OCI-LY7 (cell line): ENCODE measurements around the gene CHCHD6. TPM values are rescaled to one million over a fixed set of nuclear protein-coding genes. Genes with fewer than 3 reads are reported as not detected.

ENCODE experiments used
- BruUV-seq: library from RNA; stranded (reverse); fragments of 400-500 nt; replicated peaks from 2 replicates; lab custom pipeline; 2021; lab: Mats Ljungman, UMichigan
- CTCF ChIA-PET: fragments of 300-600 bp; sonication (Branson Sonifier 250); formaldehyde crosslinking; loops from one replicate; lab custom pipeline; 2022; ENCODE audit warnings: antibody characterized with exemption; ENCODE audit not compliant: unreplicated experiment; lab: Charles Lee
- POLR2A ChIA-PET: fragments of 300-600 bp; sonication (Branson Sonifier 250); formaldehyde crosslinking; loops from one replicate; lab custom pipeline; 2022; ENCODE audit warnings: antibody characterized with exemption; lab: Charles Lee
- DNase-seq: peaks from one replicate; pipeline ENCODE4 v3.0.0-alpha.2; 2015; ENCODE audit warnings: low spot score
- H2AFZ ChIP-seq: fragments of 200-600 bp; sonication (generic), shearing (Covaris generic); 2 replicates; pipeline ENCODE4 v1.6.1; 2014; ENCODE audit warnings: mild to moderate bottlenecking, antibody characterized with exemption, low read length, moderate library complexity
- H3K27ac ChIP-seq: fragments of 200-600 bp; sonication (generic); 2 replicates; pipeline ENCODE4 v1.5.1; 2014; ENCODE audit warnings: mixed run types, low read depth, mild to moderate bottlenecking, moderate library complexity, low read length, inconsistent platforms; ENCODE audit not compliant: poor library complexity, severe bottlenecking
- H3K36me3 ChIP-seq: fragments of 200-600 bp; sonication (generic); 2 replicates; pipeline ENCODE4 v1.6.1; 2014; ENCODE audit warnings: mild to moderate bottlenecking, antibody characterized with exemption, low read length, moderate library complexity, mixed read lengths; ENCODE audit not compliant: insufficient read depth
- H3K4me1 ChIP-seq: fragments of 200-600 bp; sonication (generic); 2 replicates; pipeline ENCODE4 v1.5.1; 2014; ENCODE audit warnings: mild to moderate bottlenecking, low read length; ENCODE audit not compliant: insufficient read depth, poor library complexity, severe bottlenecking
- H3K4me2 ChIP-seq: fragments of 200-600 bp; sonication (generic); 2 replicates; pipeline ENCODE4 v1.6.1; 2014; ENCODE audit warnings: mild to moderate bottlenecking, low read length
- H3K4me3 ChIP-seq: fragments of 200-600 bp; sonication (generic); 2 replicates; pipeline ENCODE4 v1.5.1; 2014; ENCODE audit warnings: mild to moderate bottlenecking, low read depth, low read length; ENCODE audit not compliant: poor library complexity, severe bottlenecking
- H3K79me2 ChIP-seq: fragments of 200-600 bp; sonication (generic); 2 replicates; pipeline ENCODE4 v1.6.1; 2016; ENCODE audit warnings: low read depth, mild to moderate bottlenecking, low read length, moderate library complexity, mixed read lengths; ENCODE audit not compliant: insufficient read depth
- H3K9me2 ChIP-seq: fragments of 200-600 bp; sonication (generic); 2 replicates; pipeline ENCODE4 v1.6.1; 2016; ENCODE audit warnings: mild to moderate bottlenecking, low read length, mixed read lengths; ENCODE audit not compliant: insufficient read depth
- H3K9me3 ChIP-seq: fragments of 200-600 bp; sonication (generic); 2 replicates; pipeline ENCODE4 v1.6.1; 2014; ENCODE audit warnings: mild to moderate bottlenecking, mixed run types, low read length, mixed read lengths
- H4K20me1 ChIP-seq: fragments of 200-600 bp; sonication (generic); 2 replicates; pipeline ENCODE4 v1.6.1; 2014; ENCODE audit warnings: mild to moderate bottlenecking, antibody characterized with exemption, low read length, moderate library complexity, mixed read lengths; ENCODE audit not compliant: insufficient read depth
- EZH2phosphoT487 ChIP-seq: fragments of 200-600 bp; sonication (generic); IDR thresholded peaks from 2 replicates; pipeline ENCODE4 v1.6.1; 2018; ENCODE audit warnings: low read depth, borderline replicate concordance, mild to moderate bottlenecking, mixed run types, antibody characterized with exemption, low read length, moderate library complexity, mixed read lengths
- intact Hi-C: fragments of 100-400 bp; cut with micrococcal nuclease; formaldehyde crosslinking; loops from one replicate; pipeline ENCODE4 v1.10.0; 2022; ENCODE audit not compliant: unreplicated experiment
- total RNA-seq, 2 experiments: library from RNA; depleted of rRNA in 1 of 2; stranded (reverse); fragments of >200 nt in 1 of 2; shearing (Covaris generic) in 1 of 2; gene quantifications; 2 replicates each; pipeline ENCODE4 v1.2.3, GENCODE V29; 2014 to 2022
- TF ChIP-seq, protein P1 (sequence below): fragments of 200-600 bp; sonication (generic); conservative IDR thresholded peaks from 2 replicates; pipeline ENCODE4 v1.5.1; 2014; ENCODE audit warnings: mild to moderate bottlenecking, antibody characterized with exemption, low read length, moderate library complexity, mixed read lengths

CHCHD6 gene
- total RNA-seq, 2 experiments from 2014 or later: 14.7 to 21.2 TPM

GRCh38 chr3:126983653-126984390 is 279.8 kb downstream of the CHCHD6 start:
- DNase-seq: no peak
- no TSS peak for BruUV-seq
- Histone ChIP-seq H3K27ac (no peak overlapping the region), H3K79me2 (no peaks in the 10 kb centered on the region), H3K9me3 (no peaks in the 10 kb centered on the region), H3K4me3 (peak overlapping the region; percentile 59), H3K4me2 (peak overlapping the region; percentile 56), H2AFZ (no peak overlapping the region), H4K20me1 (0 out of 2 replicates have a peak, but pooled peaks cover 5% of the 10 kb centered on the region), H3K4me1 (peaks cover 15% of the 10 kb centered on the region), H3K9me2 (no peaks in the 10 kb centered on the region), H3K36me3 (no peaks in the 10 kb centered on the region)
- ChIA-PET CTCF (interaction anchor here (1.1 kb wide), 1 partner anchor 12 kb away, joined by 6 read pairs; no protein-coding TSS in a partner anchor), POLR2A (no interaction called here)
- TF ChIP-seq EZH2phosphoT487: no peak
- TF ChIP-seq, protein P1, sequence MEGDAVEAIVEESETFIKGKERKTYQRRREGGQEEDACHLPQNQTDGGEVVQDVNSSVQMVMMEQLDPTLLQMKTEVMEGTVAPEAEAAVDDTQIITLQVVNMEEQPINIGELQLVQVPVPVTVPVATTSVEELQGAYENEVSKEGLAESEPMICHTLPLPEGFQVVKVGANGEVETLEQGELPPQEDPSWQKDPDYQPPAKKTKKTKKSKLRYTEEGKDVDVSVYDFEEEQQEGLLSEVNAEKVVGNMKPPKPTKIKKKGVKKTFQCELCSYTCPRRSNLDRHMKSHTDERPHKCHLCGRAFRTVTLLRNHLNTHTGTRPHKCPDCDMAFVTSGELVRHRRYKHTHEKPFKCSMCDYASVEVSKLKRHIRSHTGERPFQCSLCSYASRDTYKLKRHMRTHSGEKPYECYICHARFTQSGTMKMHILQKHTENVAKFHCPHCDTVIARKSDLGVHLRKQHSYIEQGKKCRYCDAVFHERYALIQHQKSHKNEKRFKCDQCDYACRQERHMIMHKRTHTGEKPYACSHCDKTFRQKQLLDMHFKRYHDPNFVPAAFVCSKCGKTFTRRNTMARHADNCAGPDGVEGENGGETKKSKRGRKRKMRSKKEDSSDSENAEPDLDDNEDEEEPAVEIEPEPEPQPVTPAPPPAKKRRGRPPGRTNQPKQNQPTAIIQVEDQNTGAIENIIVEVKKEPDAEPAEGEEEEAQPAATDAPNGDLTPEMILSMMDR: no peak
- intact Hi-C loops: loop anchor here (10.0 kb wide), 1 partner anchor 471 kb away; no protein-coding TSS in a partner anchor

DNA sequence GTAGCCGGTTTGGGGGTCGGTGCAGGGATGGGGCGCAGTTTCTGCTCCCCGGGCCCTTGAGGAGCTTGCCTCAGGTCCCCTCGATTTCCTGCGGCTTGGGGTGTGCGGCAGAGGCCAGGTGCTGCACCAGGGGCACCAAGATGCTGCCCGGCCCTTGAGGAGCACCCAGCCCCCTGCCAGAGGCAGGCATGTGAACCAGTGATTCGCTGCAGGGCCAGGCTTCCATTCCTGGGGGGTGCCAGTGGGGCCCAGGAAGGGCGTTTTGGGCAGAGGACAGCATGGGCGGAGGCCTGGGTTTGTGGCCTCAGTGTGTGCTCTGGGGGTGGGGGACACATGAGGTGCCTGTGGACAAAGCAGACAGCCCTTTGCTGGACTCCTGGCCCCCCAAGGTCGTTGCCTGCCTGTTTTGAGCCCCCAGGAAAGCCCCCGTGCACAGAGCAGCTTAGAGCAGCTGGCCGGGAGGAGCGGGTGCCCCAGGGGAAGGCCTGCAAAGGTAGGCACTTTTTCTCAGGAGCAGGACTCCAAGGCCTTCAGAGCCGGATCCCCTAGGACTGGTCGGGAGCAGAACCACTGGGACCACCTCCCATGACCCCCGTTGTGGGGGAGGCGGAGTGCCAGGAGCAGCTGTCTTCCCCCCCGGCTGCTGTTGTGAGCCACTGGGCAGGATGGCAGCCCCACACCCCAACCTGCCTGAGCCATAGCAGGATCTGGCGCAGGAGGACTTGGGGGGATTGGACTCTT is 280.5 kb downstream of the CHCHD6 start:
- TF ChIP-seq, protein P1: no peak
- TF ChIP-seq EZH2phosphoT487: no peak
- no peaks in the 10 kb centered on the region for H3K9me3 ChIP-seq
- peaks cover 15% of the 10 kb centered on the region for H3K4me1 ChIP-seq
- H4K20me1 ChIP-seq: 0 out of 2 replicates have a peak, but pooled peaks cover 5% of the 10 kb centered on the region
- H3K27ac ChIP-seq: no peak overlapping the region
- no peaks in the 10 kb centered on the region for H3K9me2 ChIP-seq
- no peaks in the 10 kb centered on the region for H3K79me2 ChIP-seq
- H3K4me2 ChIP-seq: no peak overlapping the region
- no peak overlapping the region for H2AFZ ChIP-seq
- CTCF ChIA-PET: no interaction called here
- intact Hi-C loops: loop anchor here (10.0 kb wide), 1 partner anchor 470 kb away; no protein-coding TSS in a partner anchor
- DNase-seq: no peak
- POLR2A ChIA-PET: no interaction called here
- no peak overlapping the region for H3K4me3 ChIP-seq
- no TSS peak for BruUV-seq
- H3K36me3 ChIP-seq: no peaks in the 10 kb centered on the region
